Keratinocyte (primary cell): ENCODE data around the gene KCNC4. TPM values are rescaled to one million over a fixed set of nuclear protein-coding genes. Genes with fewer than 3 reads are reported as not detected.

Source experiments
- DNase-seq: peaks from one replicate; pipeline ENCODE4 v3.0.0-alpha.2; 2011; ENCODE audit warnings: low read depth, missing footprints, low spot score
- FAIRE-seq: peaks from 2 replicates; lab custom pipeline; 2011; peaks lifted over from hg19 to GRCh38; lab: Jason Lieb, UNC
- H2AFZ ChIP-seq: 2 replicates; pipeline ENCODE4 v1.6.0; 2012; ENCODE audit warnings: low read length, control low read depth, inconsistent platforms; ENCODE audit not compliant: control insufficient read depth
- H3K27ac ChIP-seq: 2 replicates; pipeline ENCODE4 v1.5.1; 2011; ENCODE audit warnings: low read length; ENCODE audit not compliant: control insufficient read depth, insufficient read depth
- H3K27me3 ChIP-seq: 3 replicates; pipeline ENCODE4 v1.6.0; 2011; ENCODE audit warnings: low read length; ENCODE audit not compliant: control insufficient read depth, insufficient read depth; ENCODE audit errors: extremely low read depth
- H3K36me3 ChIP-seq, 2 experiments: 2 replicates in 1 of 2; 3 replicates in 1 of 2; pipeline ENCODE4 v1.5.1; 2011; ENCODE audit warnings: low read length in 2 of 2, mild to moderate bottlenecking in 1 of 2; ENCODE audit not compliant: control insufficient read depth in 2 of 2, insufficient read depth in 2 of 2; ENCODE audit errors: extremely low read depth in 1 of 2
- H3K4me1 ChIP-seq: 3 replicates; pipeline ENCODE4 v1.5.1; 2011; ENCODE audit warnings: low read length; ENCODE audit not compliant: control insufficient read depth, insufficient read depth; ENCODE audit errors: extremely low read depth
- H3K4me2 ChIP-seq: 3 replicates; pipeline ENCODE4 v1.6.0; 2011; ENCODE audit warnings: low read depth, low read length; ENCODE audit not compliant: control insufficient read depth, insufficient read depth; ENCODE audit errors: extremely low read depth
- H3K4me3 ChIP-seq, 3 experiments: fragments of 200-600 bp in 1 of 3; sonication (generic) in 1 of 3; 2 replicates in 2 of 3; 3 replicates in 1 of 3; pipeline ENCODE4 v1.5.1; 2011 to 2016; ENCODE audit warnings: low read length in 3 of 3, mild to moderate bottlenecking in 3 of 3, control low read depth in 2 of 3, inconsistent platforms in 1 of 3, low read depth in 1 of 3, mixed read lengths in 1 of 3, mixed run types in 1 of 3, moderate library complexity in 1 of 3; ENCODE audit not compliant: control insufficient read depth in 2 of 3, insufficient read depth in 2 of 3; ENCODE audit errors: extremely low read depth in 1 of 3
- H3K79me2 ChIP-seq: 2 replicates; pipeline ENCODE4 v1.6.0; 2012; ENCODE audit warnings: low read length; ENCODE audit not compliant: control insufficient read depth, insufficient read depth
- H3K9ac ChIP-seq: 3 replicates; pipeline ENCODE4 v1.6.0; 2011; ENCODE audit warnings: low read length; ENCODE audit not compliant: control insufficient read depth, insufficient read depth; ENCODE audit errors: extremely low read depth
- H3K9me1 ChIP-seq: 3 replicates; pipeline ENCODE4 v1.6.0; 2011; ENCODE audit warnings: low read length; ENCODE audit not compliant: control insufficient read depth, insufficient read depth; ENCODE audit errors: extremely low read depth
- H3K9me3 ChIP-seq: 2 replicates; pipeline ENCODE4 v1.5.1; 2012; ENCODE audit warnings: low read depth, low read length; ENCODE audit not compliant: control insufficient read depth
- H4K20me1 ChIP-seq: 3 replicates; pipeline ENCODE4 v1.6.0; 2011; ENCODE audit warnings: low read length; ENCODE audit not compliant: control insufficient read depth, insufficient read depth; ENCODE audit errors: extremely low read depth
- CTCF ChIP-seq, 3 experiments: IDR thresholded peaks in 1 of 3; conservative IDR thresholded peaks in 1 of 3; optimal IDR thresholded peaks in 1 of 3; 2 replicates in 2 of 3; 3 replicates in 1 of 3; pipeline versions ENCODE3 to v1.5.1; 2011; ENCODE audit warnings: low read length in 3 of 3, mild to moderate bottlenecking in 3 of 3, moderate library complexity in 2 of 3, control low read depth in 1 of 3, inconsistent platforms in 1 of 3; ENCODE audit not compliant: insufficient read depth in 2 of 3; ENCODE audit errors: extremely low read depth in 1 of 3
- EZH2 ChIP-seq: IDR thresholded peaks from one replicate; pipeline ENCODE4 v1.6.1; 2012; ENCODE audit warnings: inconsistent platforms, mild to moderate bottlenecking, low read length, moderate library complexity
- dilution Hi-C: fragments of 300-500 bp; cut with MboI; formaldehyde crosslinking; loops from one replicate; pipeline ENCODE4 v1.7.0; 2020; ENCODE audit warnings: low sequenced_read_pairs; ENCODE audit not compliant: extremely low pct_ligation_motif_present
- polyA plus RNA-seq, 5 experiments: library from polyadenylated mRNA; depleted of rRNA in 3 of 5; stranded (reverse) in 3 of 5; stranded (forward) in 1 of 5; unstranded in 1 of 5; fragments of >200 nt; gene quantifications; 1 replicate in 1 of 5; 2 replicates in 3 of 5; 3 replicates in 1 of 5; pipeline versions ENCODE4 v1.2.1 to v1.2.3, GENCODE V29; 2011 to 2012; ENCODE audit warnings: missing spikeins in 2 of 5, low read depth in 1 of 5, low replicate concordance in 1 of 5

Gene KCNC4
- polyA plus RNA-seq, 1 donor (not counting 4 experiments of a cell fraction or from before 2014, with no cell fraction given), result 1.3 TPM

- Histone ChIP-seq H3K36me3 (no peaks in the 10 kb centered on the region), H3K9me3 (no peaks in the 10 kb centered on the region), H3K4me2 (no peak overlapping the region), H3K4me3 (no peak overlapping the region), H3K27me3 (no peaks in the 10 kb centered on the region), H3K9ac (no peak overlapping the region), H3K27ac (no peak overlapping the region), H2AFZ (no peak overlapping the region), H3K79me2 (no peaks in the 10 kb centered on the region), H3K4me1 (peaks cover 6% of the 10 kb centered on the region), H3K9me1 (no peaks in the 10 kb centered on the region), H4K20me1 (no peaks in the 10 kb centered on the region)
- dilution Hi-C loops, result no loop called here
- TF ChIP-seq EZH2 (no peak), CTCF (optimal IDR thresholded peaks at IDR 0.05 in 1 of 3, IDR thresholded peaks at IDR 0.05 in 1 of 3, conservative IDR thresholded peaks at IDR 0.05 in 1 of 3; ENCODE audit: extremely low read depth in 1 of 3, insufficient read depth in 2 of 3, low read length in 3 of 3) (no peak)
- FAIRE-seq (no peak), DNase-seq (no peak)
Measured at GRCh38 chr1:110216844-110217444, 6.8 kb downstream of the KCNC4 start.

GRCh38 chr1:110218137-110218536 is 8.0 kb downstream of the KCNC4 start:
- H3K9me3 ChIP-seq, result no peaks in the 10 kb centered on the region
- H3K27ac ChIP-seq, result no peak overlapping the region
- no peaks in the 10 kb centered on the region for H3K9me1 ChIP-seq
- H3K27me3 ChIP-seq, result no peaks in the 10 kb centered on the region
- no peaks in the 10 kb centered on the region for H3K4me1 ChIP-seq
- no peak overlapping the region for H3K9ac ChIP-seq
- dilution Hi-C loops, result no loop called here
- no peak for FAIRE-seq
- DNase-seq, result no peak
- no peaks in the 10 kb centered on the region for H3K36me3 ChIP-seq
- no peaks in the 10 kb centered on the region for H3K79me2 ChIP-seq
- H2AFZ ChIP-seq, result no peak overlapping the region
- no peak overlapping the region for H3K4me3 ChIP-seq
- TF ChIP-seq EZH2, result no peak
- TF ChIP-seq CTCF (optimal IDR thresholded peaks at IDR 0.05 in 1 of 3, IDR thresholded peaks at IDR 0.05 in 1 of 3, conservative IDR thresholded peaks at IDR 0.05 in 1 of 3; ENCODE audit: extremely low read depth in 1 of 3, insufficient read depth in 2 of 3, low read length in 3 of 3), result no peak
- H4K20me1 ChIP-seq, result no peaks in the 10 kb centered on the region
- H3K4me2 ChIP-seq, result no peak overlapping the region
